Mesothelial cell of epicardium (in vitro differentiated cells): Measurements from ENCODE around the gene GCG. TPM values are rescaled to one million over a fixed set of nuclear protein-coding genes. Genes with fewer than 3 reads are reported as not detected.

Experiments used
- DNase-seq, 2 experiments: peaks; one replicate each; pipeline ENCODE4 v3.0.0; 2021; ENCODE audit warnings: low spot score in 2 of 2; ENCODE audit not compliant: unreplicated experiment in 2 of 2
- H3K27ac Mint-ChIP-seq: 2 replicates; pipeline ENCODE4 v1.8.0; 2021; ENCODE audit warnings: mixed read lengths
- H3K27me3 Mint-ChIP-seq: 2 replicates; pipeline ENCODE4 v1.8.0; 2021; ENCODE audit warnings: low read depth, mixed read lengths
- H3K36me3 Mint-ChIP-seq: 2 replicates; pipeline ENCODE4 v1.8.0; 2021; ENCODE audit warnings: mixed read lengths
- H3K4me1 Mint-ChIP-seq: 2 replicates; pipeline ENCODE4 v1.8.0; 2021; ENCODE audit warnings: mixed read lengths
- H3K4me3 Mint-ChIP-seq: 2 replicates; pipeline ENCODE4 v1.8.0; 2021; ENCODE audit warnings: mild to moderate bottlenecking, moderate library complexity, mixed read lengths
- H3K9me3 Mint-ChIP-seq: 2 replicates; pipeline ENCODE4 v1.8.0; 2021; ENCODE audit warnings: mixed read lengths
- total RNA-seq: library from RNA; stranded (reverse); gene quantifications from 3 replicates; pipeline ENCODE4 v1.2.1, GENCODE V29; 2021
- TF ChIP-seq, protein P1 (sequence below): fragments of 200-600 bp; sonication (generic); IDR thresholded peaks from one replicate; pipeline ENCODE4 v1.5.0; 2021; ENCODE audit warnings: antibody characterized with exemption; ENCODE audit not compliant: unreplicated experiment

GCG gene
- total RNA-seq, 1 donor from 2014 or later = 0.29 TPM

DNA sequence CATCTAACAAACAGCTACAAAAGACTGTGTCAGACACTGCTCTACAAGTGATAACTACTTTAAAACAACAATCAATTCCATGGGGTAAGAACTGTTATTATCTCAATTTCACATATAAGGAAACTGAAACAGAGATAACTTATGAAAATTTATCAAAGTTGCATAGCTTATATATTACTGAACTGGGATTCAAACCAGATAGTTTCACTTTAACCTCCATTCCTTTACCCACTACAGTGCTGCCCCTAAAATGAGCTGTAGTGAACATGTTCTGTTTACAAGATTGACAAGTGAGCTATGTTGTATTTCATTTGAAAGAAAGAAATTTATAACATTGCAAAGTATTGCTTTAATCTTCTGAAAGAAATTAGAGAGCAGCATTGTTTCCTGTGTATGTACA lies 14.1 kb upstream of the GCG start:
- Mint-ChIP-seq H3K4me1 (no peaks in the 10 kb centered on the region), H3K9me3 (no peaks in the 10 kb centered on the region), H3K27ac (no peak overlapping the region), H3K36me3 (no peaks in the 10 kb centered on the region), H3K4me3 (no peak overlapping the region), H3K27me3 (peaks cover 3% of the 10 kb centered on the region)
- no peak for DNase-seq
- TF ChIP-seq, protein P1, sequence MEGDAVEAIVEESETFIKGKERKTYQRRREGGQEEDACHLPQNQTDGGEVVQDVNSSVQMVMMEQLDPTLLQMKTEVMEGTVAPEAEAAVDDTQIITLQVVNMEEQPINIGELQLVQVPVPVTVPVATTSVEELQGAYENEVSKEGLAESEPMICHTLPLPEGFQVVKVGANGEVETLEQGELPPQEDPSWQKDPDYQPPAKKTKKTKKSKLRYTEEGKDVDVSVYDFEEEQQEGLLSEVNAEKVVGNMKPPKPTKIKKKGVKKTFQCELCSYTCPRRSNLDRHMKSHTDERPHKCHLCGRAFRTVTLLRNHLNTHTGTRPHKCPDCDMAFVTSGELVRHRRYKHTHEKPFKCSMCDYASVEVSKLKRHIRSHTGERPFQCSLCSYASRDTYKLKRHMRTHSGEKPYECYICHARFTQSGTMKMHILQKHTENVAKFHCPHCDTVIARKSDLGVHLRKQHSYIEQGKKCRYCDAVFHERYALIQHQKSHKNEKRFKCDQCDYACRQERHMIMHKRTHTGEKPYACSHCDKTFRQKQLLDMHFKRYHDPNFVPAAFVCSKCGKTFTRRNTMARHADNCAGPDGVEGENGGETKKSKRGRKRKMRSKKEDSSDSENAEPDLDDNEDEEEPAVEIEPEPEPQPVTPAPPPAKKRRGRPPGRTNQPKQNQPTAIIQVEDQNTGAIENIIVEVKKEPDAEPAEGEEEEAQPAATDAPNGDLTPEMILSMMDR = no peak

DNA sequence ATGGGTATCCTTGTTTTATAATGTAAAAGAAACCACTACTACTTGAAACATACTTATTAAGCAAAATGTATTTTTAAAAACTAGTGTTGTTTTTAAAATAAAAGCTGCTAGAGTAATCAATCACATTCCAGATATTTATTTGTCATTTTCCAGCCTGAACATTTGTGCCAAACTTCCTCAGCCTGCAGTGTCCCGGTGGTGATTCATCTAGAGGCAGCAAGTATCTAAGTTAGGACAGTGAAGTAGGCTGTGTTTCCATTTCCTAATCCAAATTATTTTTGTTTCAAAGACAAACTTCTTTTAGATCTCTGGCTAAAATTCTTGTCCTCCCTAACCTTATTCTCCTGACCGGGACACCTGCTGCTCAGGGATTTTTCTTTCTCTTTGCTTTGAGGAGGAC lies 12.8 kb upstream of the GCG start:
- TF ChIP-seq, protein P1 = no peak

DNA sequence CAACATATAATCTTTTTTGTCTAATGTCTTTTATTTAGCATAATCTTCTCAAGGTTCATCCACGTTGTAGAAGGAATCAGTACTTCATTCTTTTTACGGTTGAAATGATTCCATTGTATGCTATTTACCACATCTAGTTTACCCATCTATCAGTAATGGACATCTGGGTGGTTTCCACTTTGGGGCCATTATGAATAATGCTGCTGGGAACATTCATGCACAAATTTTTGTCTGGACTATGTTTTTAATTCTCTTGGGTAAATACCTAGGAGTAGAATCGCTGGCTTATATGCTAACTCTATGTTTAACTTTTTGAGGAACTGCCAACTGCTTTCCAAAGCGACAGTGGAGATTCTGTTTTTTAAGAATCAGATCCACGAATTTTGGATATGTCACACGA lies 7.4 kb upstream of the GCG start:
- H3K27ac Mint-ChIP-seq = no peak overlapping the region
- TF ChIP-seq, protein P1 = no peak
- no peaks in the 10 kb centered on the region for H3K36me3 Mint-ChIP-seq
- no peak for DNase-seq
- no peaks in the 10 kb centered on the region for H3K27me3 Mint-ChIP-seq
- H3K9me3 Mint-ChIP-seq = no peaks in the 10 kb centered on the region
- H3K4me3 Mint-ChIP-seq = no peak overlapping the region
- H3K4me1 Mint-ChIP-seq = no peaks in the 10 kb centered on the region

More for the DNA sequence above, 12.8 kb upstream of the GCG start:
- no peaks in the 10 kb centered on the region for H3K36me3 Mint-ChIP-seq
- no peak for DNase-seq
- H3K27ac Mint-ChIP-seq = no peak overlapping the region
- H3K4me1 Mint-ChIP-seq = no peaks in the 10 kb centered on the region
- peaks cover 3% of the 10 kb centered on the region for H3K27me3 Mint-ChIP-seq
- no peak overlapping the region for H3K4me3 Mint-ChIP-seq
- no peaks in the 10 kb centered on the region for H3K9me3 Mint-ChIP-seq

DNA sequence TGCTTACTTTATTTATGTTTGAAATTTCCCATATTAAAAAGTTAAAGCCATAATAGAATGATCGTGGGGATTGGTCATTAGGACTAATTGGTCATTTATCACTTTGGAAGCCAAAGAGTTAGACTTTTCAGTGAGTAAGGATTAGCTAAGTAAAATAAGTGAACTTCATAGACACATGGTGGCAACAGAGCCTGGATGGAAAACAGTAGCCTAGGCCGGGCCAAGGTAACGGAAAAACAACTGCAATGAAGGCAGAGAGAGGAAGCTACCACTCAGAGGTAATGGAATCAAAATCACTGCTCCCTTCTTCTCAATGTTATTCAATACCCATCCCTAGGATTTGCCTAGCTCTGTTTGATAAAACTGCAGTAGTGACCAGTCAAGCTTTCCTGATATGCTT lies 4.1 kb upstream of the GCG start:
- Mint-ChIP-seq H3K27me3 (peaks cover 20% of the 10 kb centered on the region), H3K4me1 (no peaks in the 10 kb centered on the region), H3K4me3 (no peak overlapping the region), H3K9me3 (no peaks in the 10 kb centered on the region), H3K27ac (no peak overlapping the region), H3K36me3 (no peaks in the 10 kb centered on the region)
- no peak for DNase-seq
- TF ChIP-seq, protein P1 = no peak

DNA sequence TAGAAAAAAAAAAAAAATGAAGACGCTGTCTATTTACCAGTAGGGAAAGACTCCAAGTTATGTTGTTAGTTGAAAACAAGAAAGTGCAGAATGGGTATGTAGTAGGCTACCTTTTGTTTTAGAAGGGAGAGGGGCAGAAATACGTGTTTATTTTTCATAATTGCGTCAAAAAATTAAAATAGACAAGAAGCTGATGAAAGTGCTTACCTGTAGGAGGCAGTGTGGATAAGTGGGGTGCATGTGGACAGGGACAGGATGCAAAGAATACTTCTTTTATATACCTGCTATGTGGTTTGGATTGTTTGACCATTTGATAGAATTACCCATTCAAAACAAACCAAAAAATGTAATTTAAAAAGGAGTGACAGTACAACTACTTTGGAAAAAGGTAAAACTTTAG lies 3.0 kb upstream of the GCG start:
- H3K4me1 Mint-ChIP-seq = no peaks in the 10 kb centered on the region
- no peaks in the 10 kb centered on the region for H3K36me3 Mint-ChIP-seq
- no peaks in the 10 kb centered on the region for H3K9me3 Mint-ChIP-seq
- peaks cover 22% of the 10 kb centered on the region for H3K27me3 Mint-ChIP-seq
- TF ChIP-seq, protein P1 = peak; percentile 22
- DNase-seq = no peak
- no peak overlapping the region for H3K27ac Mint-ChIP-seq
- no peak overlapping the region for H3K4me3 Mint-ChIP-seq

DNA sequence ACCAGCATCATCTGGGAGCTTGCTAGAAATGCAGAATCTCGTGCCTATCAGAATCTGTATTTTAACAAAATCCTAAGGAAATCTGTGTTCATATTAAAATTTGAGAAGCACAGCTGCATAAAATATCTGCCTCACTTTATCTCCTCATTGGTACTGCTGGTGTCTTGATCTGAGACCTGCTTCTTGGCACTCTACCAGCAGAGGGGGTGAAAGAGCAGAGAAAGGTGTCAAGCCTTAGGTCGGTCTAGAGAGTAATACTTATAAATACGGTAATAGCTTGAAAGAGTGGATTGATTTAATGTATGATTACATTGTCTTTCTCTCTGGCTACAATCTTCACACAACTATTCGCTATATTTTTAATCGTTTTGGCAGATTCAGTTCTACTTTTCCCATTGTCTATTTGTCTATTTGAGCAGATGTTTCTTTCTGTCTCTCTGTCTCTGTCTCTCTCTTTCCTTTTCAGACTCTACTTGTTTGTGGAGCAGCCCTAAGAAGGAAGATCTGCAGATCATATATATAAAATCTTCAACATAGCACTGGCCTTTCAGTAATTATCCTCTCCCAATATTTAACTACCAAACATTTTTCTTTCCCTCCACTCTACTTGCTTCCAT lies 1.7 kb upstream of the GCG start:
- Mint-ChIP-seq H3K27me3 (peaks cover 22% of the 10 kb centered on the region), H3K27ac (no peak overlapping the region), H3K4me1 (peaks cover 11% of the 10 kb centered on the region), H3K36me3 (no peaks in the 10 kb centered on the region), H3K4me3 (no peak overlapping the region), H3K9me3 (no peaks in the 10 kb centered on the region)
- peak in 1 of 2 experiments; percentile 51 for DNase-seq
- TF ChIP-seq, protein P1 = no peak
